Keratinocyte (primary cell): ENCODE measurements around the gene PTK7. TPM values are rescaled to one million over a fixed set of nuclear protein-coding genes. Genes with fewer than 3 reads are reported as not detected.

Experiments used
- DNase-seq: peaks from one replicate; pipeline ENCODE4 v3.0.0-alpha.2; 2011; ENCODE audit warnings: low read depth, missing footprints, low spot score
- FAIRE-seq: peaks from 2 replicates; lab custom pipeline; 2011; peaks lifted over from hg19 to GRCh38; lab: Jason Lieb, UNC
- H2AFZ ChIP-seq: 2 replicates; pipeline ENCODE4 v1.6.0; 2012; ENCODE audit warnings: low read length, control low read depth, inconsistent platforms; ENCODE audit not compliant: control insufficient read depth
- H3K27ac ChIP-seq: 2 replicates; pipeline ENCODE4 v1.5.1; 2011; ENCODE audit warnings: low read length; ENCODE audit not compliant: control insufficient read depth, insufficient read depth
- H3K27me3 ChIP-seq: 3 replicates; pipeline ENCODE4 v1.6.0; 2011; ENCODE audit warnings: low read length; ENCODE audit not compliant: control insufficient read depth, insufficient read depth; ENCODE audit errors: extremely low read depth
- H3K36me3 ChIP-seq, 2 experiments: 2 replicates in 1 of 2; 3 replicates in 1 of 2; pipeline ENCODE4 v1.5.1; 2011; ENCODE audit warnings: low read length in 2 of 2, mild to moderate bottlenecking in 1 of 2; ENCODE audit not compliant: control insufficient read depth in 2 of 2, insufficient read depth in 2 of 2; ENCODE audit errors: extremely low read depth in 1 of 2
- H3K4me1 ChIP-seq: 3 replicates; pipeline ENCODE4 v1.5.1; 2011; ENCODE audit warnings: low read length; ENCODE audit not compliant: control insufficient read depth, insufficient read depth; ENCODE audit errors: extremely low read depth
- H3K4me2 ChIP-seq: 3 replicates; pipeline ENCODE4 v1.6.0; 2011; ENCODE audit warnings: low read depth, low read length; ENCODE audit not compliant: control insufficient read depth, insufficient read depth; ENCODE audit errors: extremely low read depth
- H3K4me3 ChIP-seq, 3 experiments: fragments of 200-600 bp in 1 of 3; sonication (generic) in 1 of 3; 2 replicates in 2 of 3; 3 replicates in 1 of 3; pipeline ENCODE4 v1.5.1; 2011 to 2016; ENCODE audit warnings: low read length in 3 of 3, mild to moderate bottlenecking in 3 of 3, control low read depth in 2 of 3, inconsistent platforms in 1 of 3, low read depth in 1 of 3, mixed read lengths in 1 of 3, mixed run types in 1 of 3, moderate library complexity in 1 of 3; ENCODE audit not compliant: control insufficient read depth in 2 of 3, insufficient read depth in 2 of 3; ENCODE audit errors: extremely low read depth in 1 of 3
- H3K79me2 ChIP-seq: 2 replicates; pipeline ENCODE4 v1.6.0; 2012; ENCODE audit warnings: low read length; ENCODE audit not compliant: control insufficient read depth, insufficient read depth
- H3K9ac ChIP-seq: 3 replicates; pipeline ENCODE4 v1.6.0; 2011; ENCODE audit warnings: low read length; ENCODE audit not compliant: control insufficient read depth, insufficient read depth; ENCODE audit errors: extremely low read depth
- H3K9me1 ChIP-seq: 3 replicates; pipeline ENCODE4 v1.6.0; 2011; ENCODE audit warnings: low read length; ENCODE audit not compliant: control insufficient read depth, insufficient read depth; ENCODE audit errors: extremely low read depth
- H3K9me3 ChIP-seq: 2 replicates; pipeline ENCODE4 v1.5.1; 2012; ENCODE audit warnings: low read depth, low read length; ENCODE audit not compliant: control insufficient read depth
- H4K20me1 ChIP-seq: 3 replicates; pipeline ENCODE4 v1.6.0; 2011; ENCODE audit warnings: low read length; ENCODE audit not compliant: control insufficient read depth, insufficient read depth; ENCODE audit errors: extremely low read depth
- EZH2 ChIP-seq: IDR thresholded peaks from one replicate; pipeline ENCODE4 v1.6.1; 2012; ENCODE audit warnings: inconsistent platforms, mild to moderate bottlenecking, low read length, moderate library complexity
- dilution Hi-C: fragments of 300-500 bp; cut with MboI; formaldehyde crosslinking; loops from one replicate; pipeline ENCODE4 v1.7.0; 2020; ENCODE audit warnings: low sequenced_read_pairs; ENCODE audit not compliant: extremely low pct_ligation_motif_present
- polyA plus RNA-seq, 5 experiments: library from polyadenylated mRNA; depleted of rRNA in 3 of 5; stranded (reverse) in 3 of 5; stranded (forward) in 1 of 5; unstranded in 1 of 5; fragments of >200 nt; gene quantifications; 1 replicate in 1 of 5; 2 replicates in 3 of 5; 3 replicates in 1 of 5; pipeline versions ENCODE4 v1.2.1 to v1.2.3, GENCODE V29; 2011 to 2012; ENCODE audit warnings: missing spikeins in 2 of 5, low read depth in 1 of 5, low replicate concordance in 1 of 5
- TF ChIP-seq, protein P1 (sequence below), 3 experiments: IDR thresholded peaks in 1 of 3; conservative IDR thresholded peaks in 1 of 3; optimal IDR thresholded peaks in 1 of 3; 2 replicates in 2 of 3; 3 replicates in 1 of 3; pipeline versions ENCODE3 to v1.5.1; 2011; ENCODE audit warnings: low read length in 3 of 3, mild to moderate bottlenecking in 3 of 3, moderate library complexity in 2 of 3, control low read depth in 1 of 3, inconsistent platforms in 1 of 3; ENCODE audit not compliant: insufficient read depth in 2 of 3; ENCODE audit errors: extremely low read depth in 1 of 3

PTK7 gene
- polyA plus RNA-seq, 1 donor (not counting 4 experiments of a cell fraction or from before 2014, with no cell fraction given) = 58.8 TPM

DNA sequence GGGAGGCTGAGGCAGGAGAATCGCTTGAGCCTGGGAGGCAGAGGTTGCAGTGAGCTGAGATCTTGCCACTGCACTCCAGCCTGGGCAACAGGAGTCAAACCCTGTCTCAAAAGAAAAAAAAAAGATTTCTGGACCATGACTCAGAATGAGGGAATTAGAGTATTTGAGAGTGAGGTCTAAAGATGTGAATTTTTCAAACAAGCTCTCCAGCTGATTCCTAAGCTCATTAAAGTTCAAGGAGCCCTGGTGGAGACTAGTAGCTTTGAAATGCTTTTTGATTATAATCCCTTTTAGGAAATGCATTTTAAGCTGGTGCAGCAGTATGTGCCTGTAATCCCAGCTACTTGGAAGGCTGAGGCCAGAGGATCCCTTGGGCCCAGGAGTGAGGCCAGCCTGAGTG, 73.2 kb downstream of the PTK7 start:
- Histone ChIP-seq H3K4me3 (no peak overlapping the region), H3K9me3 (no peaks in the 10 kb centered on the region), H3K9me1 (no peaks in the 10 kb centered on the region), H4K20me1 (no peaks in the 10 kb centered on the region), H3K4me2 (no peak overlapping the region), H3K4me1 (peaks cover 14% of the 10 kb centered on the region), H3K36me3 (peaks cover 17 to 31% of the 10 kb centered on the region in 2 experiments), H3K9ac (no peak overlapping the region), H2AFZ (no peak overlapping the region), H3K27me3 (no peaks in the 10 kb centered on the region), H3K79me2 (no peaks in the 10 kb centered on the region), H3K27ac (no peak overlapping the region)
- dilution Hi-C loops = no loop called here
- no peak for DNase-seq
- FAIRE-seq = no peak
- TF ChIP-seq, protein P1, sequence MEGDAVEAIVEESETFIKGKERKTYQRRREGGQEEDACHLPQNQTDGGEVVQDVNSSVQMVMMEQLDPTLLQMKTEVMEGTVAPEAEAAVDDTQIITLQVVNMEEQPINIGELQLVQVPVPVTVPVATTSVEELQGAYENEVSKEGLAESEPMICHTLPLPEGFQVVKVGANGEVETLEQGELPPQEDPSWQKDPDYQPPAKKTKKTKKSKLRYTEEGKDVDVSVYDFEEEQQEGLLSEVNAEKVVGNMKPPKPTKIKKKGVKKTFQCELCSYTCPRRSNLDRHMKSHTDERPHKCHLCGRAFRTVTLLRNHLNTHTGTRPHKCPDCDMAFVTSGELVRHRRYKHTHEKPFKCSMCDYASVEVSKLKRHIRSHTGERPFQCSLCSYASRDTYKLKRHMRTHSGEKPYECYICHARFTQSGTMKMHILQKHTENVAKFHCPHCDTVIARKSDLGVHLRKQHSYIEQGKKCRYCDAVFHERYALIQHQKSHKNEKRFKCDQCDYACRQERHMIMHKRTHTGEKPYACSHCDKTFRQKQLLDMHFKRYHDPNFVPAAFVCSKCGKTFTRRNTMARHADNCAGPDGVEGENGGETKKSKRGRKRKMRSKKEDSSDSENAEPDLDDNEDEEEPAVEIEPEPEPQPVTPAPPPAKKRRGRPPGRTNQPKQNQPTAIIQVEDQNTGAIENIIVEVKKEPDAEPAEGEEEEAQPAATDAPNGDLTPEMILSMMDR (optimal IDR thresholded peaks at IDR 0.05 in 1 of 3, IDR thresholded peaks at IDR 0.05 in 1 of 3, conservative IDR thresholded peaks at IDR 0.05 in 1 of 3; ENCODE audit: extremely low read depth in 1 of 3, insufficient read depth in 2 of 3, low read length in 3 of 3) = no peak
- TF ChIP-seq EZH2 = no peak

DNA sequence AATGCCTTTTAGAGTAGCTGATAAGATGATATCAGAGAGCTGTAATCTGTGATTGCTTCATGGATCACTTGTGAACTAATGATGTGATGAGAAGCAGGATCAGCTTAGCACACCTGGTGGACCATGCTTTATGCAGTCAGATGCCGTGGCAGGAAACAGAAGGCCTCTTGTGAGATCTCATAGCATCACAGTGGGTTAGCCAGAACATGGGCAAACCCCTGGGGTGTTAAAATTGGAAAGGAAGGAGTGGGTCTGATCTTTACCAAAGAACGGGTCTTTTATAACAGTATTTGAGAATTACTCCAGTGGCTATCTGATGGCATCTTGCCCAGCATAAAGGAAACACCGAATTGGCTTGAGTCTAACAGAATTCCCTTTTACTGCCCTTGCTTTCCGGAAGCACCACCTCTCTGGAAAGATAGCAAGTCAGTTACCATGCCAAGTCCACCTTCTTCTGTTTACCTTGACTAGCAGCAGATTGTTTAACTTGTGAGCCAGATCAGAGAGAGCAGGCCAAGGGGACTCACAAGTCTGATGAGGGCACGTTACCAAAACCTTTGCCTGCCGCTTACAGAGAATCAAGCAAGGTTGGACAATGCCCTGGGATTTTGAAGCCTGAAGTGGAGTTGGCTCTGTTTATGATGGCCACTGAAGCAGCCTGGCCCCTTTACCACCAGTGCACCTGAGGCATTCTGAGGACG, 74.1 kb downstream of the PTK7 start:
- peaks cover 5% of the 10 kb centered on the region for H3K4me1 ChIP-seq
- FAIRE-seq = no peak
- no peaks in the 10 kb centered on the region for H3K27me3 ChIP-seq
- H3K79me2 ChIP-seq = no peaks in the 10 kb centered on the region
- dilution Hi-C loops = no loop called here
- no peak for DNase-seq
- H3K9ac ChIP-seq = no peak overlapping the region
- H3K9me1 ChIP-seq = no peaks in the 10 kb centered on the region
- no peak overlapping the region for H2AFZ ChIP-seq
- H3K36me3 ChIP-seq = peaks cover 22 to 27% of the 10 kb centered on the region in 2 experiments
- H3K4me2 ChIP-seq = no peak overlapping the region
- no peaks in the 10 kb centered on the region for H4K20me1 ChIP-seq
- no peak overlapping the region for H3K27ac ChIP-seq
- TF ChIP-seq EZH2 = no peak
- TF ChIP-seq, protein P1 (optimal IDR thresholded peaks at IDR 0.05 in 1 of 3, IDR thresholded peaks at IDR 0.05 in 1 of 3, conservative IDR thresholded peaks at IDR 0.05 in 1 of 3; ENCODE audit: extremely low read depth in 1 of 3, insufficient read depth in 2 of 3, low read length in 3 of 3) = no peak
- no peak overlapping the region for H3K4me3 ChIP-seq
- no peaks in the 10 kb centered on the region for H3K9me3 ChIP-seq
